A549 (cell line): ENCODE data around the gene ANO6.

ENCODE experiments used
- CEBPB ChIP-seq, 2 experiments: fragments of >200 bp in 1 of 2; sonication (Bioruptor Twin) in 1 of 2; formaldehyde crosslinking in 1 of 2; IDR thresholded peaks; 2 replicates each; pipeline ENCODE4 v1.6.1; 2012 to 2016
- CTCF ChIP-seq: fragments of >200 bp; sonication (Bioruptor Twin); formaldehyde crosslinking; IDR thresholded peaks from 3 replicates; pipeline ENCODE4 v1.5.1; 2016
- JUN ChIP-seq, 2 experiments: fragments of >200 bp; sonication (Bioruptor Twin); formaldehyde crosslinking; IDR thresholded peaks; 2 replicates in 1 of 2; 3 replicates in 1 of 2; pipeline ENCODE4 v1.6.1; 2016 to 2017
- MYC ChIP-seq: IDR thresholded peaks from 2 replicates; pipeline ENCODE4 v1.6.1; 2012; ENCODE audit warnings: mild to moderate bottlenecking, inconsistent platforms, low read length, improper control_type of control experiment, borderline replicate concordance
- NR3C1 ChIP-seq: fragments of >200 bp; sonication (Bioruptor Twin); formaldehyde crosslinking; IDR thresholded peaks from 3 replicates; pipeline ENCODE4 v1.6.1; 2017
- PHF8 ChIP-seq: fragments of 200-600 bp; sonication (generic); IDR thresholded peaks from 2 replicates; pipeline ENCODE4 v1.6.1; 2016; ENCODE audit warnings: low read depth, mild to moderate bottlenecking, antibody characterized with exemption, moderate library complexity, borderline replicate concordance
- POLR2A ChIP-seq: IDR thresholded peaks from 2 replicates; pipeline ENCODE4 v1.6.1; 2012; ENCODE audit warnings: mild to moderate bottlenecking, low read length
- POLR2AphosphoS2 ChIP-seq: conservative IDR thresholded peaks from 2 replicates; pipeline ENCODE4 v1.6.1; 2012; ENCODE audit warnings: low read length, improper control_type of control experiment, inconsistent platforms
- USF2 ChIP-seq: fragments of 450-650 bp; IDR thresholded peaks from 2 replicates; pipeline ENCODE4 v1.6.1; 2014; ENCODE audit warnings: antibody characterized with exemption

DNA sequence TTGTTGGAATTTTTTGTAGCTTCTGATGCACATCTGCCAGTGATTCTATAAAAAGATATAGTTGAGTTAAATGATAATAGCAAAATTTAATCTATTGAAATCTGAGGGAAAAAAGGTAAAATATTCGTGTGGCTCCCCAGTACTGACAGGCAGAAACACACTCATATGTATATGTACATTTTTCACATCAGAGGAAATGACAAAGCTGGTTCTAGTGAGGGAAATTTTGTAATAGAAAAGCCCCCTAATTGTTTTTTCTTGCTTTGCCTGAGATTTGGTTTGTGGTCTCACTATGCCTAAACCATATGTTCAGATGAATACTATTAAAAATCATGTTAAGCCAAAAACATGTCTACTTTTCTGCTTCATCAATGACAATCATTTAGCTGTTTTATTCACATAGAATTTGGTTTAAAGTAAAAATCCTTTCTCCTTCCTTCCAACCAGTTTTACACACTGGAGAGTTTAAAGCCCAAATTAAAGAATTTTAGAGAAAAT is 203.5 kb downstream of the ANO6 start:
- no peak for TF ChIP-seq POLR2A
- no peak for TF ChIP-seq CTCF
- no peak for TF ChIP-seq JUN (IDR thresholded peaks at IDR 0.05)
- TF ChIP-seq POLR2AphosphoS2: no peak
- no peak for TF ChIP-seq MYC
- TF ChIP-seq NR3C1: no peak
- no peak for TF ChIP-seq USF2
- no peak for TF ChIP-seq PHF8
- TF ChIP-seq CEBPB (IDR thresholded peaks at IDR 0.05): no peak
